Measurements from ENCODE around the gene EIF4EBP3.

Gene EIF4EBP3

GRCh38 chr5:140547508-140548299 lies at the start of gene EIF4EBP3:
Gene EIF4EBP3, plus strand, starts transcription at chr5:140547662. Its CDS starts 76 bp downstream, at chr5:140547738.
- peak; percentile 91 to 93 for DNase-seq

- no peak for DNase-seq
These were observed 49.6 kb upstream of the EIF4EBP3 start for GRCh38 chr5:140497897-140498296.

- no peak for DNase-seq
These were observed 48.9 kb upstream of the EIF4EBP3 start for GRCh38 chr5:140498591-140498990.

GRCh38 chr5:140502834-140503233 lies 44.6 kb upstream of the EIF4EBP3 start:
- DNase-seq: no peak

- no peak for DNase-seq
These were observed 37.6 kb upstream of the EIF4EBP3 start for GRCh38 chr5:140509898-140510297.

GRCh38 chr5:140513124-140513523 lies 34.3 kb upstream of the EIF4EBP3 start:
- no peak for DNase-seq

GRCh38 chr5:140524003-140524402 lies 23.5 kb upstream of the EIF4EBP3 start:
- DNase-seq: no peak

GRCh38 chr5:140540227-140540626 lies 7.2 kb upstream of the EIF4EBP3 start:
- no peak for DNase-seq

GRCh38 chr5:140542972-140543371 lies 4.5 kb upstream of the EIF4EBP3 start:
- no peak for DNase-seq

- DNase-seq: no peak
These were observed 2.5 kb upstream of the EIF4EBP3 start for GRCh38 chr5:140544986-140545385.

GRCh38 chr5:140545606-140546005 lies 1.9 kb upstream of the EIF4EBP3 start:
- DNase-seq: no peak

- no peak for DNase-seq
These were observed 483 bp upstream of the EIF4EBP3 start for GRCh38 chr5:140546851-140547507.

- DNase-seq: no peak
These were observed 832 bp downstream of the EIF4EBP3 start for GRCh38 chr5:140548300-140548688.

GRCh38 chr5:140548791-140549190 lies 1.3 kb downstream of the EIF4EBP3 start:
- DNase-seq: no peak

GRCh38 chr5:140549237-140550144 lies 2.0 kb downstream of the EIF4EBP3 start:
- peak; percentile 52 to 76 for DNase-seq

- no peak for DNase-seq
These were observed 3.0 kb downstream of the EIF4EBP3 start for GRCh38 chr5:140550147-140551079.

- no peak for DNase-seq
These were observed 4.4 kb downstream of the EIF4EBP3 start for GRCh38 chr5:140551872-140552271.

GRCh38 chr5:140553657-140554056 lies 6.2 kb downstream of the EIF4EBP3 start:
- no peak for DNase-seq

- peak; percentile 52 to 68 for DNase-seq
These were observed 7.0 kb downstream of the EIF4EBP3 start for GRCh38 chr5:140554454-140554853.

GRCh38 chr5:140555747-140556312 lies 8.4 kb downstream of the EIF4EBP3 start:
- peak in 1 of 2 donors; percentile 25 for DNase-seq

- DNase-seq: peak; percentile 40 to 52
These were observed 9.0 kb downstream of the EIF4EBP3 start for GRCh38 chr5:140556438-140556837.
